ENCODE results near the gene CMSS1.

DNA sequence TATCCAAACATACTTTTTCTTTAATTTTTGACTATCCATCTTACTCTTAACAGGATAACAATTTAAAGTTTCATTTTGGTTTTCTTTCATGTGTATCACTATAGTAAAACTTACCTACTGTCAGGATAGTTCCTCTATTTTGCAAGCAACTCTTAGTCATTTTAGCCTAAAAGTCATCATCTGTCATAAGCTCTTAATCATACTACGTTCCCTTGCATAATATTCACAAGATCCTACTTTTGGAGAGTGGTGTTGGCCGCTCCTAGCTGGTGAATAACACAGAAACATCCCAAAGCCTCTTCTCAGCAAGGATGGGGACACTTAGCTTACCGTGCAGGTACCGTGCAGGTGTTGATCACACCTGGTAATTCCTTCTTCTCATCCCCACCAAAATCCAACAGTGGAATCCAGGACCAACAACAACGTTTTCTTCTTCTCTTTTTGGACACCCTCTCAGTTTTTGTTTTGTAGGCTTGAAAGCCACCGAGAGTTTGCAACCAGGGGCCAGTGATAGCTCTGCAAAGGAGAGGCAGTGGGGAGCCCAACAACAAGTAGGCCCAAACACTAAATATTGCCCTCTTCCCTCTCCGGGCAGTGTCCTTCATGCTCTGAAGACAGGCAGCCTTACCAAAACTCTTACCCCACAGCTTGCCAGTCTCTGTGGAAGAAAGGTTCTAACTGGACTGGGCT lies 296.2 kb downstream of the CMSS1 start:
- TF ChIP-seq TAF1 (IDR thresholded peaks at IDR 0.05; ENCODE audit: borderline replicate concordance, low read depth, low read length) = no peak
- TF ChIP-seq POLR2A (IDR thresholded peaks at IDR 0.05; ENCODE audit: low read depth, low read length) = no peak
